Effector CD8-positive, alpha-beta T cell (primary cell): ENCODE results near the gene MRC1.

ENCODE experiments used
- DNase-seq: peaks from one replicate; lab custom pipeline; 2025; lab: John Stamatoyannopoulos, UW

The MRC1 gene

GRCh38 chr10:17795813-17796594, 13.1 kb upstream of the MRC1 start:
- DNase-seq: no peak

- DNase-seq: no peak
Measured at GRCh38 chr10:17801507-17801906, 7.6 kb upstream of the MRC1 start.

GRCh38 chr10:17802350-17802749, 6.8 kb upstream of the MRC1 start:
- no peak for DNase-seq

- DNase-seq: no peak
Measured at GRCh38 chr10:17802976-17803375, 6.2 kb upstream of the MRC1 start.

GRCh38 chr10:17805330-17805729, 3.8 kb upstream of the MRC1 start:
- no peak for DNase-seq

GRCh38 chr10:17805921-17806577, 3.1 kb upstream of the MRC1 start:
- no peak for DNase-seq

- DNase-seq: no peak
Measured at GRCh38 chr10:17811146-17811865, 2.2 kb downstream of the MRC1 start.

- no peak for DNase-seq
Measured at GRCh38 chr10:17814973-17815372, 5.8 kb downstream of the MRC1 start.

- DNase-seq: no peak
Measured at GRCh38 chr10:17816199-17816598, 7.1 kb downstream of the MRC1 start.

- DNase-seq: no peak
Measured at GRCh38 chr10:17817316-17817715, 8.2 kb downstream of the MRC1 start.

- no peak for DNase-seq
Measured at GRCh38 chr10:17817790-17818189, 8.6 kb downstream of the MRC1 start.

- DNase-seq: no peak
Measured at GRCh38 chr10:17819836-17820235, 10.7 kb downstream of the MRC1 start.

GRCh38 chr10:17820943-17821342, 11.8 kb downstream of the MRC1 start:
- no peak for DNase-seq

- DNase-seq: no peak
Measured at GRCh38 chr10:17821893-17822292, 12.7 kb downstream of the MRC1 start.

GRCh38 chr10:17831341-17831740, 22.2 kb downstream of the MRC1 start:
- DNase-seq: no peak

GRCh38 chr10:17831896-17832295, 22.7 kb downstream of the MRC1 start:
- DNase-seq: no peak

- DNase-seq: no peak
Measured at GRCh38 chr10:17833656-17834055, 24.5 kb downstream of the MRC1 start.

GRCh38 chr10:17835688-17836087, 26.5 kb downstream of the MRC1 start:
- no peak for DNase-seq

- no peak for DNase-seq
Measured at GRCh38 chr10:17836942-17837341, 27.8 kb downstream of the MRC1 start.

GRCh38 chr10:17838080-17838648, 29.0 kb downstream of the MRC1 start:
- no peak for DNase-seq

GRCh38 chr10:17841050-17841449, 31.9 kb downstream of the MRC1 start:
- DNase-seq: no peak

- DNase-seq: no peak
Measured at GRCh38 chr10:17842641-17843040, 33.5 kb downstream of the MRC1 start.
